ENCODE data around the gene MAGED2.

MAGED2 gene

DNA sequence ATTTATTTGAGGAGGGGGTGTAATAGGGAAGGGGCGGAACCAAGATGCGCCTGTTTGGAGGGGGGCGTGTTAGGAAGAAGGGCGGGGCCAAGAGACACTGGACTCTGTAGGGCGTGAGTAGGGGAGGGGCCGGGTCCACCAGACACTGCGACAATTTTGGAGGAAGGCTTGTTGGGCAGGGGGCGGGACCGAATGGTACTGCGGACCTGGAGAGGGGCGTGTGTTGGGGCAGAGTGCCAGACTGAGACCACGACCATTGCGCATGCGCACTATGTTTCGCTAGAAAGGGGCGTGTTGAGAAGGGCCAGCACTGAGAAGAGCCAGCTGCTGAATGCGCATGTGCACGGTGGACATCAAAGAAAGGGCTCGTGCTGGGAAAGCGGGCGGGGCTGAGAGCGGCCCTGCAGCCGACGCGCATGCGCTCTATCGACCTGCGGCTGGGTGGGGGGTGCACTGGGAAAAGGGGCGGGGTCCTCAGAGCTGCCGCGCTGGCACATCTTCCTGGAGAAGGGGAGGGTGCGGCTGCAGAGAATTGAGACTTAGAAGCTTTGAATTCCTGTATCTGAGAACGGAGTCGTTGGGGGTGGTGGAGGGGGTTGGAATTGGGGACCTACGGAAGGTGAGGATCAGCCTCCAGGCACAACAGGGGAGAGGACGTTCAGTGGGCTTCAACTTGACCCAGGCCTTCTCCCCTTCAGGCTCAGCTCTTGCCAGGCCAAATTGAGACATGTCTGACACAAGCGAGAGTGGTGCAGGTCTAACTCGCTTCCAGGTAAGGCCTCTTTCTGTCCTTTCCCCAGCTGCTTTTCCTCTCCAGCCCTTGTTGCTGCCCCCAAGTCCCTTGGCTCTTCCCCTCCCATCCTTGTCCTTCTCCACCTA, 1.3 kb downstream of the MAGED2 start:
- Mint-ChIP-seq H3K36me3 (ENCODE audit: low read depth) (peaks cover 13% of the 10 kb centered on the region), H3K4me3 (peak overlapping the region; percentile 88), H3K4me1 (peaks cover 9% of the 10 kb centered on the region), H3K27me3 (peaks cover 2% of the 10 kb centered on the region), H3K9me3 (no peaks in the 10 kb centered on the region), H3K27ac (peak overlapping the region; percentile 98)
- ATAC-seq = peak; percentile 79
- peak; percentile 86 for DNase-seq

DNA sequence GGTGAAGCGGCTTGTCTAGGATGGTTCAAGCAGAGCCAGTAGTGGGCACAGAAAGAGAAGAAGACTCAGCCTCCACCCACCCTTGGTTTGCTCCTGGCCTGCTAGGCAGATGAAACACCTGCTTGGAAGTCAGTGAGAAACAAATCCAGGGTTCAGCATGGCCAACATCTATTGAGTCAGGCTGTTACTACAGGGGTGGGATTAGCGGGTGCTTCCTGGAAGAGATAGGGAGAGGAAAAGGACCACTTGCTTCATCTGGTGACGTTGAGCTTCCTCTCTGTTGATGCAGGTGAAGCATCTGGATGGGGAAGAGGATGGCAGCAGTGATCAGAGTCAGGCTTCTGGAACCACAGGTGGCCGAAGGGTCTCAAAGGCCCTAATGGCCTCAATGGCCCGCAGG, 3.0 kb downstream of the MAGED2 start:
- Mint-ChIP-seq H3K9me3 (no peaks in the 10 kb centered on the region), H3K27ac (no peak overlapping the region), H3K4me3 (no peak overlapping the region), H3K4me1 (peaks cover 9% of the 10 kb centered on the region), H3K36me3 (ENCODE audit: low read depth) (peaks cover 13% of the 10 kb centered on the region), H3K27me3 (peaks cover 2% of the 10 kb centered on the region)
- ATAC-seq (no peak), DNase-seq (no peak)

DNA sequence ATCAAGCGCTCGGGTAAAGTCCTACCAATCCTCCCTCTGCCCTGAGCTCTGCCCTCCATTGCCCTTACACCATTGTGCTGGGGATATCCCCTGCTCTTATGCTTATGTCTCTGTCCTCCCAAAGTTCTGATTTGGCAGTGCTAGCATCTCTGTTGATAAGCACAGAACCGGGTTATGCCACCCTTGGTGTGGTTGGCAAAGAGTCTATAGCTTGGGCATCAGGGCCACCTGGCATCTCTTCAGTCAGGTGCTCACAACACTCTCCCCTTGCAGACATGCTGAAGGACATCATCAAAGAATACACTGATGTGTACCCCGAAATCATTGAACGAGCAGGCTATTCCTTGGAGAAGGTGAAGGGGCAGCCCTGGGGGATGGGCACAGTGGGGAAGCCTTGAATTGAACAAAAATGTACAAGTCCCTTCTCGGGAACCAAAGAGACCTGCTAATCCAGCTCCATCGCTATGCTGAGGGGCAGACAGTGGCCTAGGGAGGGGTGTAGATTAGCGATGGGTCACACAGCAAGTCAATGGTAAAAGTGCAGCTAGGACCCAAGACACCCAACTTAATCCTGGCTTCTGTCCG, 3.8 kb downstream of the MAGED2 start:
- Mint-ChIP-seq H3K4me3 (no peak overlapping the region), H3K4me1 (peaks cover 9% of the 10 kb centered on the region), H3K9me3 (no peaks in the 10 kb centered on the region), H3K36me3 (ENCODE audit: low read depth) (peaks cover 17% of the 10 kb centered on the region), H3K27ac (no peak overlapping the region), H3K27me3 (peaks cover 2% of the 10 kb centered on the region)
- no peak for ATAC-seq
- no peak for DNase-seq

DNA sequence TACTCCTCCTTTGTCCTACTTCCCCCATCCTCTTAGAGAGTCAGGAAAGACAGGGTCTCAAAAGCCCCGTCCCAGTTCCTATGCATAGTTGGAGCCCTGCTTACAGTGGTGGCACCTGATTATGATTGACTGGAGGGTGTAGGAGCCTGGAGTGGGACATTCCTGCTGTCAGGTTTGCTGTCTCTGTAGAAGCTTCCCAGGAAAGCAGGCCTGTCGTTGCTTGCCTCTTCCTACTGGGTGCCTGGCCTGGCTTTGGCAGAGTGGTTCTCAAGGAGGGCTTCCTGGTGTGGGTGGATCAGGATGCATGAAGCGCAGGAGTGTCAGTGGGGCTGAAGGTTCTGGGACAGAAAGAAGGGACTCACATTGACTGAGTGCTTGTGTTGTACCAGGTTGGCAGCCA, 4.8 kb downstream of the MAGED2 start:
- Mint-ChIP-seq H3K27me3 (peaks cover 2% of the 10 kb centered on the region), H3K27ac (no peak overlapping the region), H3K4me1 (peaks cover 9% of the 10 kb centered on the region), H3K36me3 (ENCODE audit: low read depth) (peaks cover 20% of the 10 kb centered on the region), H3K4me3 (no peak overlapping the region), H3K9me3 (no peaks in the 10 kb centered on the region)
- ATAC-seq (no peak), DNase-seq (no peak)

DNA sequence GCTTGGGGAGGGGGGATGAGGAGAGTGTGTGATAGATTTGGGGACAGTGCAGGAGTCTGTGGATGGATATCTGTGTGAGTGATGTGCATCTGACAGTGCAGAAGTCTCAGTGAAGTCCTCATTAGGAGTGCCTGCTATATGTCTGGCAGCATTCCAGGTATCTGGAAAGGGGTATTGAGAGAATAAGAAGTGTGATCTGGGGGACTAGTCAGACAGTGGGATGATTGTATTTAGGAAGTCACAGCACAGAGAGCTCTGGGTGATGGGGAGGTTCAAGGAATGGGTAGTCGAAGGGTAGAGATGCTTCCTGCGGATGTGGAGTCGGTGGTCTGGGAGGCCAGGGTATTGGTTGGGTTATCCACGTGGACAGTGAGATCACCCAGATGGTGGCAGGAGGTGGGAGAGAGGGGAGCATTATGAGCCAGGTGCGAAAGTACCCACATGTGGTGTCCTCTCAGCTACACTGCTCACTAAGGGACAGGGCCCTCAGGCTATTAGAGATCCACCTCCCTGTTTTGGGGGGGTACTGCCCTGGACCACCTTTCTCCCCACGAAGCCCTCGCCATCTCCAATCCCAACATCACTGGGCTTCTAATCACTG, 9.8 kb downstream of the MAGED2 start:
- Mint-ChIP-seq H3K27me3 (no peaks in the 10 kb centered on the region), H3K4me1 (peaks cover 2% of the 10 kb centered on the region), H3K36me3 (ENCODE audit: low read depth) (peaks cover 10% of the 10 kb centered on the region), H3K27ac (no peak overlapping the region), H3K4me3 (no peak overlapping the region), H3K9me3 (no peaks in the 10 kb centered on the region)
- ATAC-seq (no peak), DNase-seq (no peak)

DNA sequence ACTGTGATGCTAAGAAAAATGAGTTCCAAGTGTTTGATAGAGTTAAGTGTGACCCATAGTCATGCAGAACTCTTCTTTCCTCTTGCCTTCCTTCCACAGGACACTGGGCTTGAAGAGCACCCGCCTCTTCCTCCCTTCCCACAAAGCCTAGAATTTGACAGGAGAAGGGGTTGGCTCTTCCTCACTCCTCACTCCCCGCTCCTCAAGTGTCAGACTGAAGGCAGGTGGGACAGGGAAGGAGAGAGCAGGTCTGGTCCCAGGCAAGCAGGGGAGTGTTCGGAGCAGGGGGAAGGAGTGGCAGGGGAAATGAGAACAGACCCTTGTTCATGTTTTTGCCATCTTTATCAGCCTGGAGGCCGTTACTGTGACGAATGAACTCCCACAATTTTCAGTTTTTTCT, 10.7 kb downstream of the MAGED2 start:
- Mint-ChIP-seq H3K4me3 (no peak overlapping the region), H3K4me1 (peaks cover 2% of the 10 kb centered on the region), H3K9me3 (no peaks in the 10 kb centered on the region), H3K27me3 (no peaks in the 10 kb centered on the region), H3K27ac (no peak overlapping the region), H3K36me3 (ENCODE audit: low read depth) (peaks cover 10% of the 10 kb centered on the region)
- ATAC-seq = no peak
- no peak for DNase-seq

DNA sequence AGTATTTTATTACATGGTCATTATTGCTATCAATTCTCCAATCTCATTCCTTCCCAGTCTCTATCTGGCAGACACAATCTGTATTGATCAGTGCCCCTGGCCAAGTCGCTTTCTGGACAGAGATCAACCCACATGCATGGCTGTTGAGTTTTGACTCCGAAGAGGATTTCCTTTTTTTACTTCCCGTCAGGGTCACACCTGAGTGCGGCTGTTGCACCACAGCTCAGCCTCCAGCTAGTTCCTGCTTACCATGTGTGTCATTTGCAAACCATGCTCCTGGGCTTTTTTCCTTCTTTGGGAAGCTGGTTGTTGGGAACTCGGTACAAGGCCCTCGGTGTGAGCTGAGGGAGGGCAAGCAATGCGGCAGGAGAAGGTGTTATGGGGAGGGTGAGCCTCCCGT, 11.7 kb downstream of the MAGED2 start:
- peaks cover 8% of the 10 kb centered on the region for H3K36me3 Mint-ChIP-seq (ENCODE audit: low read depth)
- H3K4me3 Mint-ChIP-seq = no peak overlapping the region
- DNase-seq = no peak
- no peak for ATAC-seq
- no peak overlapping the region for H3K27ac Mint-ChIP-seq
- no peaks in the 10 kb centered on the region for H3K9me3 Mint-ChIP-seq
- H3K27me3 Mint-ChIP-seq = no peaks in the 10 kb centered on the region
- H3K4me1 Mint-ChIP-seq = peaks cover 2% of the 10 kb centered on the region

DNA sequence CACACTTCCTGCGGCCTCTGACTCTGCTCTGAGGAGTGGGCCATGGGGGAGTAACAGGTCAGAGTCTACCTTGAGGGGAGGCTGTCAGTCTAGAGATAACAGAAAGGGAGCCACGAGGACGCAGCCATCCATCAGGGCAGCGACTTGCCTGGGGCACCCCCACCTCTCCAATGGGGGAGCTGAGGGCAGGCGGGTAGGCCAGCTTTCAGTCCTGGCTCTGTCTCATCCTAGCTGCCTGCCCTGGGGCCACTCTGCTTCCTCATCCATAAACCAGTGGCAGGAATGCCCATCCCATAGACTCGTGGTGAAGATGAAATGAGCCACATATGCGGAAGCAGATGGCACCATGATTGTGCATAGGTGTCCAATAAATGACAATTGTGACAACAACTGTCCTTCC, 13.2 kb downstream of the MAGED2 start:
- DNase-seq (no peak), ATAC-seq (no peak)
- Mint-ChIP-seq H3K9me3 (no peaks in the 10 kb centered on the region), H3K27me3 (no peaks in the 10 kb centered on the region), H3K36me3 (ENCODE audit: low read depth) (peaks cover 8% of the 10 kb centered on the region), H3K4me3 (no peak overlapping the region), H3K4me1 (peaks cover 2% of the 10 kb centered on the region), H3K27ac (no peak overlapping the region)

DNA sequence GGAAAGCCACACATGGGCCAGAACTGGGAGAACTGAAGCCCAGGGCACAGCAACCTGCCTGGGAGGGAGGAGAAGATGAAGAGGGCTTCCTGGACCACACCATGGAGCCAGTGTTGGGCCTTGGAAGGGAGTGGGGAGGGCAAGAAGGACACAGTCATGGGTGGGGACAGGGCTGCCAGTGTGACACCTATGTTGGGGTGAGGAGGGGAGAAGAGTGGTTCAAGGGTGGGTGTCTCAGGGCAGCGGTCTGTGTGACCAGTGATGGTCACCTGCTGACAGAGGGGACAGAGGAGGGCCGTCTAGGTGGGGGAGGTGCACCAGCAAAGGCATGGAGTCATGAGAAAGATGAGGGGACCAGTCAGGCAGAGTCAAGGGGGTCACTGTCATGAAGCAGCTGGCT, 13.8 kb downstream of the MAGED2 start:
- ATAC-seq = no peak
- no peaks in the 10 kb centered on the region for H3K27me3 Mint-ChIP-seq
- peaks cover 4% of the 10 kb centered on the region for H3K36me3 Mint-ChIP-seq (ENCODE audit: low read depth)
- no peak overlapping the region for H3K27ac Mint-ChIP-seq
- H3K4me3 Mint-ChIP-seq = no peak overlapping the region
- H3K4me1 Mint-ChIP-seq = peaks cover 2% of the 10 kb centered on the region
- no peaks in the 10 kb centered on the region for H3K9me3 Mint-ChIP-seq
- DNase-seq = no peak

DNA sequence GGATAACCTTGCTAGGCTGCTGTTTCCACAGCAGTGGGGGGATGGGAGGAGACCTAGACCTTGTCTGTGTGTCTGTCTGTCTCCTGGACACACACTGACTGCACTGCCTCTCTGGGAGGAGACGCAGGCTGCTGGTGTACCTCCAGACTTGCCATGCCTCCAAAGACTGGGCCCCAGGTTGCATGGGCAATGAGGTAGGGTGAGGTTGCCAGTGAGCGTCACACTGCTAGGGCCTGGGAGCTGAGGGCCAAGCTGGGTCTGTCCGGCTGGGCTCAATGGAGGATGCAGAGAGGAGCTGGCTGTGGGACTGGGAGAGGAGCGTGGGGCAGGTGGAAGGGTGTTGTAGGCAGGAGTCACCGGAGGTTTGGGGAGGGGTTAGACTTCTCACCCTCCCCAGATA, 16.6 kb downstream of the MAGED2 start:
- Mint-ChIP-seq H3K36me3 (ENCODE audit: low read depth) (no peaks in the 10 kb centered on the region), H3K27me3 (no peaks in the 10 kb centered on the region), H3K4me1 (no peaks in the 10 kb centered on the region), H3K27ac (no peak overlapping the region), H3K4me3 (no peak overlapping the region), H3K9me3 (no peaks in the 10 kb centered on the region)
- DNase-seq = no peak
- no peak for ATAC-seq

DNA sequence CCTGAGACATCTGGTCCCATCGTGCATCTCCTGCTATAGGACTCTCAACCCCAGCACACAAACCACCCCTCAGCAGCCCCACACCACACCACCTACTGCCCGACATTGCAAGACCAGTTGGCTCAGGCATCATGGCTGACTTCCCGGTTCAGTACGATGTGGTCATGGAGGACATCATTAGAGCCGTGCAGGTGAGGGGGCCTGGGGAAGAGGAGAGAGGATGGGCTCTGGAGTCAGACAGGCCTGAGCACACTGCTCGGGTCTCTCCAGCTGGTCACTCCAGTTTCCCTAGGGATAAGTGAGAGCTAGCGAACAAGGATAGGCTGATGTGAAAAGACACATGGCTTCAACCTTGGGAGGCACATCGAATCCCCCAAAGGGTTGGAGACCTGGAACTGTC, 17.2 kb downstream of the MAGED2 start:
- no peaks in the 10 kb centered on the region for H3K36me3 Mint-ChIP-seq (ENCODE audit: low read depth)
- DNase-seq (no peak), ATAC-seq (no peak)
- H3K27me3 Mint-ChIP-seq = no peaks in the 10 kb centered on the region
- no peak overlapping the region for H3K4me3 Mint-ChIP-seq
- H3K9me3 Mint-ChIP-seq = no peaks in the 10 kb centered on the region
- H3K27ac Mint-ChIP-seq = no peak overlapping the region
- H3K4me1 Mint-ChIP-seq = no peaks in the 10 kb centered on the region

DNA sequence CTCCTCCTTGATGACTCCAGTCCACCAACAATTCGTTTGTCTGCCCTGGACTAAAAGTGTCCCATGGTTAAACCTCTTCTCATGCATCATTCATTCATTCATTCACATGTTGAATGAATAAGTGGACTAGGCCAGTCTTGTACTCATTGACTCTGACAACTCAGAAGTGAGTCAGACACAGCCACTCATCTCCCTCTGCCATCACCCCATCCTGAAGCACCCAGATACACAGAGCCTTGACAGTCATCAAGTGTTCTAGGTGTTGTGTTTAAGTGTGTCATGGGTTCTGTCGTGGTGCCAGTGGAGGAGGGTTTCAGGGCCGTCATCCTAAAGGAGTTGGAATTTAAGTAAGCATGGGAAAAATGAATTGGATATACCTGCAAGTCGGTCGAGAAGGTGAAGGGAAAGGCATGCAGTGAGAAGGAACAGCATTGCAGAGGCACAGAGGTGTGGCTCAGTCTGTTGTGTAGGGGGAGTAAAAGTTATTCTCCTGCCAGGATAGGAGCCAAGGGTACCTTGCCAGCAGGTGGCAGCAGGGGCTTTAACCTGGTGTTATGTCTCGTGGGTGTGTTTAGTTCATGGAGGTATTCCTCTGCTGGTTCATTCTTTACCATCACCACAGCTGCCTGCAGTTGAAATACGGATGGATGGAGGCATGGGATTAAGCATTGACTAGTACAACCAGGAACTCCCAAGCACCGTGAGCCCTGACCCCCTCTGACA, 18.3 kb downstream of the MAGED2 start:
- no peaks in the 10 kb centered on the region for H3K36me3 Mint-ChIP-seq (ENCODE audit: low read depth)

DNA sequence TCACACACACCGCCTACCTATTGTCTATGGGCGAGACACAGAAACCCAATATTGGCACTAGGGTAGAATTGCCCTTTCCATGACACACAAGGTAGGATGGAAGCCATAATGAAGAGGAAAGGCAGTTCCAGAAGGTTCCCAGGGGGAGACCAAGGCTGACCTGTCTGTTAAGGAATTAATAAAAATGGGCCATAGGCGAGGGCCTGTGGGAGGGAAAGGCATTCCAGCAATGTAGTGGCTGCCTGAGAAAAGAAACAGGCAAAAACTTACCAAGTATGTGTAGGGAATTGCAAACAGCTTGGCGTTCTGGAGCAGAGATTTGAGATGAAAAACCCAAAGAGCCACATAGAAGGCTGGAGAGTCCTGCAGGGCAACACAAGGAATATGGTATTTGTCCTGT, 19.1 kb downstream of the MAGED2 start:
- no peak overlapping the region for H3K4me3 Mint-ChIP-seq
- no peak for DNase-seq
- no peak for ATAC-seq
- no peaks in the 10 kb centered on the region for H3K36me3 Mint-ChIP-seq (ENCODE audit: low read depth)
- no peaks in the 10 kb centered on the region for H3K9me3 Mint-ChIP-seq
- no peak overlapping the region for H3K27ac Mint-ChIP-seq
- no peaks in the 10 kb centered on the region for H3K4me1 Mint-ChIP-seq
- H3K27me3 Mint-ChIP-seq = no peaks in the 10 kb centered on the region

More for the DNA sequence above, 18.3 kb downstream of the MAGED2 start:
- no peak overlapping the region for H3K4me3 Mint-ChIP-seq
- no peak for ATAC-seq
- H3K4me1 Mint-ChIP-seq = no peaks in the 10 kb centered on the region
- no peaks in the 10 kb centered on the region for H3K9me3 Mint-ChIP-seq
- DNase-seq = no peak
- H3K27ac Mint-ChIP-seq = no peak overlapping the region
- no peaks in the 10 kb centered on the region for H3K27me3 Mint-ChIP-seq

DNA sequence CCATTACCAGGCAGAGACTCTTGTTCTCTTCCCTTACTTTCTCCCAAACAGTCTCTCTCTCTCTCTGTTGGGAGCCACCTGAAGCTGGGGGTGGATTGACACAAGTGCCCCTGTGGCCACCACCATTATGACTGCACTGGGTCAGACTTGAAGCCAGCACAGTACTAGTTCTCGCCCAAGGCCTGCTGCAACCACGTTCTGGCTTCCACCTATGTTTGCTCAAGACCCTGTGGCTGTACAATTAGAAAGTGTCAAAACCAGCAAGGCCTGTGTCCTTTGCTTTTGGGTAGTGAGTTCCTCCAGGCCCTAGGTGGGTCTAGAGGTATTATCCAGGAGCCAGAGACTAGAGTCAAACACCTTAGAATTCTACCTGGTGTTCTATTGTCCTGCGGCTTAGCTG, 31.0 kb downstream of the MAGED2 start:
- H3K27ac Mint-ChIP-seq = no peak overlapping the region
- no peaks in the 10 kb centered on the region for H3K4me1 Mint-ChIP-seq
- no peak overlapping the region for H3K4me3 Mint-ChIP-seq
- H3K9me3 Mint-ChIP-seq = no peaks in the 10 kb centered on the region
- H3K27me3 Mint-ChIP-seq = peaks cover 3% of the 10 kb centered on the region
- DNase-seq = no peak
- no peaks in the 10 kb centered on the region for H3K36me3 Mint-ChIP-seq (ENCODE audit: low read depth)
- no peak for ATAC-seq

All from activated naive CD8-positive, alpha-beta T cell treated with anti-CD3 and anti-CD28 coated beads, Interleukin-2, amount 50 U/mL, for 24 hours (primary cell).